NB4 (cell line): ENCODE results near the gene THSD4.

Experiments
- DNase-seq: peaks from one replicate; pipeline ENCODE4 v3.0.0; 2010; ENCODE audit warnings: low read depth
- H3K4me3 ChIP-seq: one replicate; pipeline ENCODE4 v1.5.1; 2011; ENCODE audit warnings: mild to moderate bottlenecking, low read depth, low read length, moderate library complexity
- CTCF ChIP-seq: IDR thresholded peaks from one replicate; pipeline ENCODE4 v1.5.1; 2012; ENCODE audit warnings: low read depth, low read length
- MAX ChIP-seq: IDR thresholded peaks from 2 replicates; pipeline ENCODE4 v1.6.1; 2011; ENCODE audit warnings: low read depth, low read length
- MYC ChIP-seq: IDR thresholded peaks from 2 replicates; pipeline ENCODE4 v1.6.1; 2011; ENCODE audit warnings: low read depth, low read length
- POLR2A ChIP-seq: IDR thresholded peaks from 2 replicates; pipeline ENCODE4 v1.6.1; 2011; ENCODE audit warnings: mild to moderate bottlenecking; ENCODE audit not compliant: insufficient read length; ENCODE audit errors: extremely low read depth

THSD4 gene

GRCh38 chr15:71785996-71786395, 670.7 kb downstream of the THSD4 start:
- no peak for DNase-seq
- TF ChIP-seq MYC (no peak), CTCF (no peak), POLR2A (no peak), MAX (no peak)
- H3K4me3 ChIP-seq, result no peak overlapping the region

- TF ChIP-seq MYC (no peak), CTCF (no peak), POLR2A (no peak), MAX (no peak)
- no peak overlapping the region for H3K4me3 ChIP-seq
- no peak for DNase-seq
These were observed 671.4 kb downstream of the THSD4 start for GRCh38 chr15:71786673-71787072.

GRCh38 chr15:71788646-71789579, 673.6 kb downstream of the THSD4 start:
- TF ChIP-seq CTCF, result no peak
- no peak for TF ChIP-seq MAX
- no peak for DNase-seq
- no peak overlapping the region for H3K4me3 ChIP-seq

DNA sequence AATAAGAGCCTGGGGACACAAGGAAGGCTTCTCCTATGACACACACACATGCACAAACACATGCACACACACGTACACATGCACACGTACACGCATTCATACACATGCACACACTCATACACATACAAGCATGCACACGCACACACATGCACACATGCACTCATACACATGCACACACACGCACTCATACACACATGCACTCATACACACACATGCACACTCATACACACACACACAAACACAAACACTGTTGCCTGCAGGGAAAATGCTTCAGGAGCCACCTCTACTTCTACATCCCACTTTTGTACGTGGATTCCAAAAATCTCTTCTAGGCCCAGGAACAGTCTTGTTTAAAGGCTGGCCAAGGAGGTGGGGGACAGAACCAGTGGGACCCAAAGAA, 674.3 kb downstream of the THSD4 start:
- TF ChIP-seq MYC (no peak), CTCF (no peak), POLR2A (no peak), MAX (no peak)
- no peak for DNase-seq

DNA sequence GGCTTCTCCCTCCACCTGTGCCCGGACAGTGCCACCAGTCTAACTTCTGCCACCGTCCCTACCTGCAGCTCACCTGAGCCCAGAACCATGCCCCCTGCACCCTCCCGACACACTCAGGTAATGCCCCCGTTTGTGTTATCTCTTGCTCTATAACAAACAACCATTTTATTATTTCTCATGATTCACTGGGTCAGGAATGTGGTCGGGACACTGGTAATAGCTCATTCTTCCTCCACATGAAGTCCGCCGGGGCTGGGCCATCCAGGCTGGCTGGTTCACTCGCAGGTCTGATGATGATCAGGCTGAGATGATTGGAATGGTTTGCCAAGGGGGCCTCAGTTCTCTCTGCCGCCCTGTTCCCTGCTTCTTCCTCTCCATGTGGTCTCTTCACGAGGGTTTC, 674.8 kb downstream of the THSD4 start:
- TF ChIP-seq MYC (no peak), MAX (no peak), POLR2A (no peak), CTCF (no peak)
- DNase-seq, result no peak

More for the DNA sequence above, 674.3 kb downstream of the THSD4 start:
- H3K4me3 ChIP-seq, result no peak overlapping the region

More for the DNA sequence above, 674.8 kb downstream of the THSD4 start:
- no peak overlapping the region for H3K4me3 ChIP-seq
